ENCODE measurements around the gene LTB.

- TF ChIP-seq CTCF (IDR thresholded peaks at IDR 0.05; ENCODE audit: poor library complexity, severe bottlenecking) (peak; percentile 100), POLR2AphosphoS5 (IDR thresholded peaks at IDR 0.05) (peak; percentile 77), RAD21 (conservative IDR thresholded peaks at IDR 0.05) (peak; percentile 100), MXI1 (conservative IDR thresholded peaks at IDR 0.05; ENCODE audit: poor library complexity, severe bottlenecking) (peak; percentile 79), SMC3 (conservative IDR thresholded peaks at IDR 0.05; ENCODE audit: poor library complexity) (peak; percentile 94), EP300 (conservative IDR thresholded peaks at IDR 0.05; ENCODE audit: poor library complexity, severe bottlenecking) (peak; percentile 66)
These were observed 35.8 kb downstream of the LTB start, which contains the start of gene ATP6V1G2 for GRCh38 chr6:31546339-31546957.
